ENCODE results near the gene CPSF4.
"Not testable (repeated sequence)": the region's sequence is repeated elsewhere in the genome, so short reads cannot be mapped to it uniquely, and the experiment has no call there.

Gene CPSF4

DNA sequence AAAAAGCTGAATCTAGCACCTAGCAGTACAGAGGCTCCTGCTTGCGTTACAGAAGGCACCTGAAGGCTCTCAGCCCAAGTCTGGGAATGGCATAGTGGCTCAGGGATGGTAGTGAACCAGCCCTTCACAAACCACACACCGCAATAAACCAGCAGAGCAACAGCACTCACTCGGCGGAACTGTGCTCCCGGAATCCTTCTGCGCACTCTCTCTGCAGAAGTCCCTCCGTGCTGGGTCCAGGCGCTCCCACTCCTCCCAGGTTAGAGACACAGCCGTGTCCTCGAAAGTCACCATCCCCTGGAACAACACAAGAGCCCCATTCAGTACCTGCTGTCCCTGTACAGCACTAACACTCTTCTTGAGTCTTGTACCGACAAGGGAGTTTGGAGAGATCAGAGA, 59.8 kb downstream of the CPSF4 start:
- Histone ChIP-seq H3K36me3 (ENCODE audit: control insufficient read depth, insufficient read depth, low read length, severe bottlenecking) (peaks cover 18% of the 10 kb centered on the region), H3K4me1 (ENCODE audit: control insufficient read depth, insufficient read depth, low read length) (peaks cover 21% of the 10 kb centered on the region), H3K4me3 (ENCODE audit: low read length) (peak overlapping the region; percentile 100), H3K9ac (ENCODE audit: low read length) (peak overlapping the region; percentile 97), H3K9me3 (ENCODE audit: control insufficient read depth, low read length) (peaks cover 13% of the 10 kb centered on the region), H3K27me3 (replicated peaks; ENCODE audit: control insufficient read depth, insufficient read depth, low read length) (no peaks in the 10 kb centered on the region)
- no peak for DNase-seq (ENCODE audit: low read depth)

DNA sequence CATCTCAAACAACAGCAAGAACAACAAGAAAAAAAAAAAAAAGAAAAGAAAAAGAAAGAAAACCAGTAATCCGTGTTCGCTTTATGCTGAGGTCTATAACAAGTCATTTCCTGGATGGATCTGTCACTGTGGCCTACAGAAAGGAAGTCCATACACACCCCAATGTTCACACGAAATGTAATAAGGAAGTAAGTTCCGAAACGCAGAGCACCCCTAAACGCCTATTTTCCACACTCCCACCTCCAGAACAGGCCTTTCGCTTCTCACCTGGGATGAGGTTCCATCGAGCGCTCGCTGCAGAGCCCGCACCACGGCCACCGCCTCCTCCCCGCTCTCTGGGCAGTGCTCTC, 60.6 kb downstream of the CPSF4 start:
- Histone ChIP-seq H3K36me3 (ENCODE audit: control insufficient read depth, insufficient read depth, low read length, severe bottlenecking) (peaks cover 10% of the 10 kb centered on the region), H3K4me3 (ENCODE audit: low read length) (peak overlapping the region; percentile 100), H3K27me3 (replicated peaks; ENCODE audit: control insufficient read depth, insufficient read depth, low read length) (no peaks in the 10 kb centered on the region), H3K9ac (ENCODE audit: low read length) (peak overlapping the region; percentile 97), H3K9me3 (ENCODE audit: control insufficient read depth, low read length) (peaks cover 5% of the 10 kb centered on the region), H3K4me1 (ENCODE audit: control insufficient read depth, insufficient read depth, low read length) (peaks cover 21% of the 10 kb centered on the region)
- DNase-seq (ENCODE audit: low read depth): no peak

DNA sequence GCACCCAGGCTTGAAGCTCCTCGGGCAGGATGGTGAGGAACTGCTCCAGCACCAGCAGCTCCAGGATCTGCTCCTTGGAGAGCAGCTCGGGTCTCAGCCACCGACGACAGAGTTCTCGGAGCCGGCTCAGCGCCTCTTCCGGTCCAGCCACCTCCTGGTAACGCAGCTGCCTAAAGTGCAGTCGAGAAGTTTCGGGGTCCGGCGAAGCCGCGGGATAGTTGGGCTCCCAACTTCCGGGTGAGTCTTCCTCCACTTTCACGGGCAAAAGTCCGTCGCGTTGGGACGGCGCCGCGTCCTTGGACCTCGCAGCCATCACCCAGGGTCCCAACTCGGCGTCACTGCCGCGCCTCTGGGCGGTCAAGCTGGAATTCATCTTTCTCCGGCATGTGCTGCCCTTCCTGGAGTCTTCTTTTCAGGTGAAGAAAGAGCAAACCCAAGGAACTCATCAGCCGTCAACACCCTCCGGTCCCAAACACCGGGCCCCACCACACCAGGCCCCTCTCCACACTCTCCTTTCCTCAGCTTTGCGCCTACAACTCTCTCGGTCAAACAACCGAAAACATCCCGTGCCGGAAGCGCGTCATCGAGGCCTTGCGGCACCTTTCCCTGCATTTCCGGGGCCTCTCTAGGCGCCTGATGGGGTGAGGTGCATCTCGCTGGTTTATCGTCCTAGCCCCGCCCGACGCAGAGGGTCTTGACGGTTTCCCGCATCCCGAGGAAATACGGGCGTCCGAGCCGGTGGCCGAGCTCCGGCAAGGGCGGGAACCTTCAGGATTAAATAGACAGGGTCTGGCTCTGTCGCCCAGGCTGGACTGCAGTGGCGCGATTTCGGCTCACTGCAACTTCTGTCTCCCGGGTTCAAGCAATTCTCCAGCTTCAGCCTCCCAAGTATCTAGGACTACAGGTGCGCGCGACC, 61.2 kb downstream of the CPSF4 start, which contains the start of gene ZNF394:
TSS of gene ZNF394 (minus strand) at position 561 of the 916 bp plus-strand sequence. CDS start at position 373, 188 bp downstream.
- no peaks in the 10 kb centered on the region for H3K9me3 ChIP-seq (ENCODE audit: control insufficient read depth, low read length)
- peak within 1 kb of the TSS; percentile 100 for H3K4me3 ChIP-seq (ENCODE audit: low read length)
- H3K9ac ChIP-seq (ENCODE audit: low read length): peak within 1 kb of the TSS; percentile 97
- peak; percentile 98 for DNase-seq (ENCODE audit: low read depth)
- no peaks in the 10 kb centered on the region for H3K27me3 ChIP-seq (replicated peaks; ENCODE audit: control insufficient read depth, insufficient read depth, low read length)
- H3K36me3 ChIP-seq (ENCODE audit: control insufficient read depth, insufficient read depth, low read length, severe bottlenecking): peaks cover 6% of the 10 kb centered on the region
- peaks cover 21% of the 10 kb centered on the region for H3K4me1 ChIP-seq (ENCODE audit: control insufficient read depth, insufficient read depth, low read length)

DNA sequence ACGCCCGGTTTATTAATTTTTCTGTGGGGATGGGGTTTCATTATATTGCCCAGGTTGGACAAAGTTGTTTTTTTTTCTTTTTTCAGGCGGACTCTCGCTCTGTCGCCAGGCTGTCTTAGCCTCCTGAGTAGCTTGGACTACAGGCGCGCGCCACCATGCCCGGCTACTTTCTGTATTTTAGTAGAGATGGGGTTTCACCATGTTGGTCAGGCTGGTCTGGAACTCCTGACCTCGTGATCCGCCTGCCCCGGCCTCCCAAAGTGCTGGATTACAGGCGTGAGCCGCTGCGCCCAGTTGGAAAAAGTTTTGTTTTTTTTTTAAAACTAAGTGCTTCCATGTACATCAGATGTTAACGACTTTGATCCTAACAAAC, 61.9 kb downstream of the CPSF4 start:
- Histone ChIP-seq H3K9me3 (ENCODE audit: control insufficient read depth, low read length) (no peaks in the 10 kb centered on the region), H3K27me3 (replicated peaks; ENCODE audit: control insufficient read depth, insufficient read depth, low read length) (no peaks in the 10 kb centered on the region), H3K4me1 (ENCODE audit: control insufficient read depth, insufficient read depth, low read length) (peaks cover 22% of the 10 kb centered on the region), H3K4me3 (ENCODE audit: low read length) (peak overlapping the region; percentile 100), H3K9ac (ENCODE audit: low read length) (peak overlapping the region; percentile 97), H3K36me3 (ENCODE audit: control insufficient read depth, insufficient read depth, low read length, severe bottlenecking) (peaks cover 6% of the 10 kb centered on the region)
- no peak for DNase-seq (ENCODE audit: low read depth)

DNA sequence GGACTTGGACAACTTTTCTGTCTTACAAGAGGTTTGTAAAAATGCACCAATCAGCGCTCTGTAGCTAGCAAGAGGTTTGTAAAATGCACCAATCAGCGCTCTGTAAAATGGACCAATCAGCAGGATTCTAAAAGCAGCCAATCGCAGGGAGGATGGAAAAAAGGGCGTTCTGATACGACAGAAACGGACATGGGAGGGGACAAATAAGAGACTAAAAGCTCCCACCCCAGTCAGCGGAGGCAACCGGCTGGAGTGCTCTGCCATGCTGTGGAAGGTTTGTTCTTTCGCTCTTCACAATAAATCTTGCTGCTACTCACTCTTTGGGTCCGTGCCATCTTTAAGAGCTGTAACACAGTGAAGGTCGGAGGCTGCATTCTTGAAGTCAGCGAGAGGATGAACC, 62.5 kb downstream of the CPSF4 start:
- Histone ChIP-seq H3K4me1 (ENCODE audit: control insufficient read depth, insufficient read depth, low read length) (peaks cover 28% of the 10 kb centered on the region), H3K4me3 (ENCODE audit: low read length) (peak overlapping the region; percentile 100)
- DNase-seq (ENCODE audit: low read depth); H3K27me3 ChIP-seq (replicated peaks; ENCODE audit: control insufficient read depth, insufficient read depth, low read length); H3K9me3 ChIP-seq (ENCODE audit: control insufficient read depth, low read length); H3K36me3 ChIP-seq (ENCODE audit: control insufficient read depth, insufficient read depth, low read length, severe bottlenecking); H3K9ac ChIP-seq (ENCODE audit: low read length): not testable (repeated sequence)

DNA sequence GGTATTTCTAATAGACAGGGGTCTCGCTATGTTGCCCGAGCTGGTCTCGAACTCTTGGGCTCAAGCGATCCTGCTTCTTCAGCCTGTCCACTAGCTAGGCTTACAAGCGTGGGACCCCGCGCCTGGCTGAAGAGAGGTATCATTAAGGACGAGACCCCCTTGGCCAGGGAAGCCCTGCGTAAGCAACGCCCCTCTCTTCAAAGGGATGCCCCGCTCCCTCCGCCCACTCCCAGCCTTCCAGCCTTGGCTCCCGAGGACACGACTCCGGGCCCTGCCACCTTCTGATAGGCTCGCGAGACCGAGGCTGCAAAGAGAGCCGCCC, 65.5 kb downstream of the CPSF4 start:
- Histone ChIP-seq H3K4me1 (ENCODE audit: control insufficient read depth, insufficient read depth, low read length) (peaks cover 22% of the 10 kb centered on the region), H3K36me3 (ENCODE audit: control insufficient read depth, insufficient read depth, low read length, severe bottlenecking) (no peaks in the 10 kb centered on the region), H3K27me3 (replicated peaks; ENCODE audit: control insufficient read depth, insufficient read depth, low read length) (no peaks in the 10 kb centered on the region), H3K9me3 (ENCODE audit: control insufficient read depth, low read length) (no peaks in the 10 kb centered on the region), H3K4me3 (ENCODE audit: low read length) (peak overlapping the region; percentile 98), H3K9ac (ENCODE audit: low read length) (peak overlapping the region; percentile 94)
- peak; percentile 100 for DNase-seq (ENCODE audit: low read depth)

DNA sequence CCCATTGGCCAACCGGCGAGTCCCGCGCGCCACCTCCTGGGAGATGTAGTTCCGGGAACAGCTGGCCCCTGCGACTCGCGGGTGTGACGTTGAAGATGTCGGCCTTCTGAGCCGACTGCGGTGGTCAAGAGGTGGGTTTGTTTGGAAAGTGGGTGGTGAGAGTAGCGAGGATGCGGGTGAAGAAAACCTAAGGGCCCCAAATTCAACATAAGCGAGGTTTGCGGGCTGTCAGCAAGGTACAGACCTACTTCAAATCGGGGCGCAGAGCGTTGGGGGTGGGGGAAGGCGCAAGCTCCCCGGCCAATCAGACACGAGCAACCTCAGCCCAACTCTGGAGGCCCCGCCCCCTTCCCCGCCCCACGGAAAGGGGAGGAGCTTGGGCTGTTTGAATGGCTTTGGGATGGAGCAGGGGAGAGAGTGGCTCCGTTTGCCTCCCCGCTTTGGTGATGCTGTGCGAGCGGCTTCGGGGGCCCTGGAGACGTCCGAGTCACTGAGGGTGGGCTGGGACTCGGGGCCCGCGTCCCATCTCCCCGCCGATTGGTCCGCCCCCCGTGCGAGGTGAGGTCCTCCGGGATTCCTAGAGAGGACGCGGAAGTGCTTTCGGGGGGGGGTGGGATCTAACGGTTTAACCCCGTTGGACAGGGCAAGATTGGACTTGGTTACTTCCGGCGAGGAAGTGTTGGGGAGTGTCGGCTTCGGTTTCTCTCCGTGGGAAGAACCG, 66.0 kb downstream of the CPSF4 start, which contains the start of gene ZKSCAN5:
TSS of gene ZKSCAN5 (plus strand) at position 60 of the 721 bp plus-strand sequence. CDS start 1,383 bp downstream, outside the sequence.
- Histone ChIP-seq H3K9ac (ENCODE audit: low read length) (peak within 1 kb of the TSS; percentile 94), H3K4me1 (ENCODE audit: control insufficient read depth, insufficient read depth, low read length) (peaks cover 22% of the 10 kb centered on the region), H3K9me3 (ENCODE audit: control insufficient read depth, low read length) (no peaks in the 10 kb centered on the region), H3K27me3 (replicated peaks; ENCODE audit: control insufficient read depth, insufficient read depth, low read length) (no peaks in the 10 kb centered on the region), H3K4me3 (ENCODE audit: low read length) (peak within 1 kb of the TSS; percentile 98), H3K36me3 (ENCODE audit: control insufficient read depth, insufficient read depth, low read length, severe bottlenecking) (no peaks in the 10 kb centered on the region)
- DNase-seq (ENCODE audit: low read depth): peak; percentile 97

DNA sequence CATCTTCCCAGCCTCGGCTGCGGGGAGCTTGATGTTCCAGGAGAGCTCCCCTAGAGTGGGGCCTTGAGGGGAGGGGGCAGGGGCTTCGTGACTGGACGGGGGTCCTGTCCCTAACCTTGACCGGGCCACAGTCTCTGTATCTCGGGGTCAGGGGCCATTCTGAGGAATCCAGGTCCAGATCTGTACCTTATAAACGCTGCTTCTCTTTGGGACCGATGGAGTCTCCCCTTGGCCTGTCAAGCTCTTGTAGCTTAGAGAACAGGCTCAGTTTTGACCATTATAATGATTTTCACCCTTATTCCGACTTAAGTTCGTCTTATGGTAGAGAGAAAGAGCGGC, 66.5 kb downstream of the CPSF4 start:
- no peak for DNase-seq (ENCODE audit: low read depth)
- H3K9ac ChIP-seq (ENCODE audit: low read length): peak overlapping the region; percentile 94
- peaks cover 22% of the 10 kb centered on the region for H3K4me1 ChIP-seq (ENCODE audit: control insufficient read depth, insufficient read depth, low read length)
- H3K9me3 ChIP-seq (ENCODE audit: control insufficient read depth, low read length): no peaks in the 10 kb centered on the region
- H3K36me3 ChIP-seq (ENCODE audit: control insufficient read depth, insufficient read depth, low read length, severe bottlenecking): no peaks in the 10 kb centered on the region
- no peaks in the 10 kb centered on the region for H3K27me3 ChIP-seq (replicated peaks; ENCODE audit: control insufficient read depth, insufficient read depth, low read length)
- H3K4me3 ChIP-seq (ENCODE audit: low read length): peak overlapping the region; percentile 98

Measured in adipocyte (in vitro differentiated cells).